HepG2 (cell line): ENCODE results near the gene ARHGEF39. TPM values are rescaled to one million over a fixed set of nuclear protein-coding genes. Genes with fewer than 3 reads are reported as not detected.

Source experiments
- ATM ChIP-seq: fragments of 450-650 bp; IDR thresholded peaks from 2 replicates; pipeline ENCODE4 v1.7.1; 2017; ENCODE audit warnings: mild to moderate bottlenecking, borderline replicate concordance
- BHLHE40 ChIP-seq: IDR thresholded peaks from 2 replicates; pipeline ENCODE4 v1.6.1; 2011; ENCODE audit warnings: low read length, improper control_type of control experiment
- CSRNP2 ChIP-seq: sonication (generic); formaldehyde crosslinking; conservative IDR thresholded peaks from 2 replicates; pipeline ENCODE4 v1.8.0; 2022; ENCODE audit warnings: low read depth, missing genetic modification reagents
- HCFC1 ChIP-seq: fragments of 150-350 bp; IDR thresholded peaks from 2 replicates; pipeline ENCODE4 v1.6.1; 2014; ENCODE audit warnings: low read depth, low read length
- JDP2 ChIP-seq: sonication (generic); formaldehyde crosslinking; IDR thresholded peaks from 2 replicates; pipeline ENCODE4 v1.8.1; 2022; ENCODE audit warnings: missing genetic modification reagents, borderline replicate concordance
- MIER2 ChIP-seq: IDR thresholded peaks from 2 replicates; pipeline ENCODE4 v1.6.1; 2016; ENCODE audit warnings: missing biosample characterization, missing genetic modification reagents
- POGZ ChIP-seq: sonication (generic); formaldehyde crosslinking; IDR thresholded peaks from 2 replicates; pipeline ENCODE4 v1.4.0; 2020; ENCODE audit warnings: mild to moderate bottlenecking, missing genetic modification reagents
- PRDM15 ChIP-seq: sonication (generic); formaldehyde crosslinking; IDR thresholded peaks from 2 replicates; pipeline ENCODE4 v1.4.0; 2020; ENCODE audit warnings: missing genetic modification reagents
- RBAK ChIP-seq: sonication (generic); formaldehyde crosslinking; IDR thresholded peaks from 2 replicates; pipeline ENCODE4 v1.5.1; 2020; ENCODE audit warnings: mild to moderate bottlenecking, missing genetic modification reagents
- RXRA ChIP-seq: sonication (generic); formaldehyde crosslinking; IDR thresholded peaks from 2 replicates; pipeline ENCODE4 v1.5.1; 2020; ENCODE audit warnings: missing genetic modification reagents
- SNAPC2 ChIP-seq: sonication (generic); formaldehyde crosslinking; IDR thresholded peaks from 2 replicates; pipeline ENCODE4 v1.8.1; 2022; ENCODE audit warnings: mild to moderate bottlenecking, missing genetic modification reagents
- STAT6 ChIP-seq: sonication (generic); formaldehyde crosslinking; IDR thresholded peaks from 2 replicates; pipeline ENCODE4 v1.4.0; 2020; ENCODE audit warnings: missing genetic modification reagents, mild to moderate bottlenecking, borderline replicate concordance
- TAF1 ChIP-seq: sonication (generic); formaldehyde crosslinking; IDR thresholded peaks from 2 replicates; pipeline ENCODE4 v1.4.0; 2020; ENCODE audit warnings: missing genetic modification reagents
- TBP ChIP-seq: sonication (generic); formaldehyde crosslinking; IDR thresholded peaks from 2 replicates; pipeline ENCODE4 v1.5.0; 2020; ENCODE audit warnings: missing genetic modification reagents
- ZBTB7A ChIP-seq: sonication (generic); formaldehyde crosslinking; IDR thresholded peaks from 2 replicates; pipeline ENCODE4 v1.8.0; 2022; ENCODE audit warnings: mild to moderate bottlenecking, missing genetic modification reagents
- ZC3H13 ChIP-seq: sonication (generic); formaldehyde crosslinking; IDR thresholded peaks from 2 replicates; pipeline ENCODE4 v1.8.1; 2023; ENCODE audit warnings: mild to moderate bottlenecking, missing genetic modification reagents, moderate library complexity
- ZFYVE20 ChIP-seq: sonication (generic); formaldehyde crosslinking; IDR thresholded peaks from 2 replicates; pipeline ENCODE4 v1.8.0; 2023; ENCODE audit warnings: low read depth, mild to moderate bottlenecking, moderate library complexity, missing genetic modification reagents, borderline replicate concordance
- ZNF121 ChIP-seq: sonication (generic); formaldehyde crosslinking; IDR thresholded peaks from 2 replicates; pipeline ENCODE4 v1.5.0; 2020; ENCODE audit warnings: mild to moderate bottlenecking, missing genetic modification reagents
- ZNF275 ChIP-seq: sonication (generic); formaldehyde crosslinking; IDR thresholded peaks from 2 replicates; pipeline ENCODE4 v1.8.0; 2022; ENCODE audit warnings: missing genetic modification reagents, mild to moderate bottlenecking, inconsistent platforms, borderline replicate concordance
- ZNF367 ChIP-seq: sonication (generic); formaldehyde crosslinking; IDR thresholded peaks from 2 replicates; pipeline ENCODE4 v1.4.0; 2020; ENCODE audit warnings: missing genetic modification reagents, borderline replicate concordance
- ZNF569 ChIP-seq: sonication (generic); formaldehyde crosslinking; IDR thresholded peaks from 2 replicates; pipeline ENCODE4 v1.5.0; 2020; ENCODE audit warnings: mild to moderate bottlenecking, missing genetic modification reagents, moderate library complexity, borderline replicate concordance
- polyA plus RNA-seq, 8 experiments: library from polyadenylated mRNA; depleted of rRNA in 3 of 8; stranded (reverse) in 7 of 8; unstranded in 1 of 8; fragments of >200 nt; fragmentation: Illumina TruSeq in 4 of 8; extraction: Trizol in 4 of 8; gene quantifications; 2 replicates each; pipeline versions ENCODE4 v1.2.1 to v1.2.3, GENCODE V29; 2011 to 2016; ENCODE audit warnings: low read depth in 4 of 8, missing spikeins in 1 of 8, mixed read lengths in 1 of 8; ENCODE audit not compliant: insufficient read depth in 1 of 8
- total RNA-seq, 5 experiments: library from RNA; depleted of rRNA; stranded (reverse); fragments of >200 nt; fragmentation: Illumina TruSeq; extraction: Trizol; gene quantifications; 2 replicates each; pipeline ENCODE4 v1.2.3, GENCODE V29; 2016; ENCODE audit warnings: low read depth in 1 of 5

ARHGEF39 gene
- total and polyA plus RNA-seq, 2 of the 13 experiments (the other 11 are each of a cell fraction or from before 2014, with no cell fraction given) = 11.2 to 12.3 TPM

- TF ChIP-seq RBAK (CRISPR knock-in tag) (no peak), ZNF275 (CRISPR knock-in tag) (peak; percentile 21; the same call in 1 of the 2 replicates), ZNF569 (CRISPR knock-in tag) (no peak), ZC3H13 (CRISPR knock-in tag) (peak; percentile 93), BHLHE40 (no peak; the same call in 1 of the 2 replicates), JDP2 (CRISPR knock-in tag) (no peak), ZNF367 (CRISPR knock-in tag) (no peak; the same call in 1 of the 2 replicates), ATM (no peak), HCFC1 (no peak), STAT6 (no peak), TBP (CRISPR knock-in tag) (no peak), ZBTB7A (CRISPR knock-in tag) (peak; percentile 98), TAF1 (CRISPR knock-in tag) (peak; percentile 88), PRDM15 (CRISPR knock-in tag) (no peak), ZFYVE20 (CRISPR knock-in tag) (no peak), POGZ (CRISPR knock-in tag) (peak; percentile 77), CSRNP2 (no peak), MIER2 (CRISPR knock-in tag) (0 out of 2 replicates have a peak, but pooled peaks have one; percentile 29), ZNF121 (peak; percentile 73), SNAPC2 (CRISPR knock-in tag) (no peak; the same call in 1 of the 2 replicates), RXRA (peak; percentile 71; the same call in 1 of the 2 replicates)
These were observed 6.6 kb downstream of the ARHGEF39 start, which contains the start of gene CCDC107 (continued) for GRCh38 chr9:35658137-35658967.
